ENCODE results near the gene SPRED2.

SPRED2 gene

GRCh38 chr2:65383541-65384488 lies 48.6 kb downstream of the SPRED2 start:
- DNase-seq, result no peak

- DNase-seq, result no peak
Measured at GRCh38 chr2:65382776-65383357, 49.5 kb downstream of the SPRED2 start.

- DNase-seq, result no peak
Measured at GRCh38 chr2:65382323-65382722, 50.1 kb downstream of the SPRED2 start.

- DNase-seq, result no peak
Measured at GRCh38 chr2:65381607-65382051, 50.8 kb downstream of the SPRED2 start.

- DNase-seq, result no peak
Measured at GRCh38 chr2:65380255-65380654, 52.1 kb downstream of the SPRED2 start.

- DNase-seq, result no peak
Measured at GRCh38 chr2:65379721-65380171, 52.7 kb downstream of the SPRED2 start.

- peak in 1 of 2 experiments; percentile 49 for DNase-seq
Measured at GRCh38 chr2:65379223-65379622, 53.2 kb downstream of the SPRED2 start.

- no peak for DNase-seq
Measured at GRCh38 chr2:65378290-65378689, 54.1 kb downstream of the SPRED2 start.

- no peak for DNase-seq
Measured at GRCh38 chr2:65377556-65378192, 54.7 kb downstream of the SPRED2 start.

- DNase-seq, result no peak
Measured at GRCh38 chr2:65375723-65376122, 56.7 kb downstream of the SPRED2 start.

- DNase-seq, result no peak
Measured at GRCh38 chr2:65374999-65375398, 57.4 kb downstream of the SPRED2 start.

GRCh38 chr2:65374575-65374974 lies 57.8 kb downstream of the SPRED2 start:
- no peak for DNase-seq

- DNase-seq, result no peak
Measured at GRCh38 chr2:65373365-65373918, 59.0 kb downstream of the SPRED2 start.

GRCh38 chr2:65372619-65373018 lies 59.8 kb downstream of the SPRED2 start:
- no peak for DNase-seq

GRCh38 chr2:65371074-65371434 lies 61.3 kb downstream of the SPRED2 start:
- no peak for DNase-seq

- no peak for DNase-seq
Measured at GRCh38 chr2:65370387-65371073, 61.9 kb downstream of the SPRED2 start.

- DNase-seq, result no peak
Measured at GRCh38 chr2:65369980-65370379, 62.4 kb downstream of the SPRED2 start.

GRCh38 chr2:65369574-65369973 lies 62.8 kb downstream of the SPRED2 start:
- DNase-seq, result no peak

- DNase-seq, result no peak
Measured at GRCh38 chr2:65368468-65368867, 63.9 kb downstream of the SPRED2 start.

- DNase-seq, result no peak
Measured at GRCh38 chr2:65367524-65367923, 64.9 kb downstream of the SPRED2 start.

- DNase-seq, result peak in 1 of 2 experiments; percentile 4
Measured at GRCh38 chr2:65366595-65367125, 65.7 kb downstream of the SPRED2 start.

- DNase-seq, result no peak
Measured at GRCh38 chr2:65364986-65365733, 67.2 kb downstream of the SPRED2 start.

All from NCI-H524 (cell line).